ENCODE data around the gene UHRF1. TPM values are rescaled to one million over a fixed set of nuclear protein-coding genes. Genes with fewer than 3 reads are reported as not detected.

The UHRF1 gene
- total and polyA plus RNA-seq, 4 donors: 3.2 to 7.5 (median 4.5) TPM

- H3K4me1 ChIP-seq (ENCODE audit: control insufficient read depth in 5 of 5, insufficient read depth in 5 of 5, low read length in 5 of 5): peaks cover 6 to 17% (median 9%) of the 10 kb centered on the region in 5 donors
- no peak for TF ChIP-seq CTCF (IDR thresholded peaks at IDR 0.05; ENCODE audit: control extremely low read depth, extremely low read depth)
- H3K27me3 ChIP-seq (ENCODE audit: control insufficient read depth in 3 of 3, insufficient read depth in 3 of 3, low read length in 2 of 3): no peaks in the 10 kb centered on the region
- peaks cover 0 to 6% (median 1%) of the 10 kb centered on the region in 4 donors for H3K36me3 ChIP-seq (ENCODE audit: control insufficient read depth in 4 of 4, insufficient read depth in 4 of 4, low read length in 4 of 4)
- no peak overlapping the region for H3K4me3 ChIP-seq
- no peak overlapping the region for H3K27ac ChIP-seq (ENCODE audit: low read depth in 1 of 2, low read length in 1 of 2)
- no peak for DNase-seq
- no peak for ATAC-seq (ENCODE audit: insufficient read depth, low FRiP score)
- H3K9me3 ChIP-seq (ENCODE audit: control insufficient read depth in 4 of 4, insufficient read depth in 3 of 4, low read length in 3 of 4): peaks cover 0 to 6% (median 0%) of the 10 kb centered on the region in 4 donors
- WGBS, 2 donors: 64 to 91% methylated on average over 9 of the region's 9 CpGs
- no peak overlapping the region for H3K9ac ChIP-seq (ENCODE audit: insufficient read depth in 1 of 2, low read length in 2 of 2)
These were observed 82.2 kb downstream of the UHRF1 start for GRCh38 chr19:4991538-4991937.

GRCh38 chr19:4991996-4992698 lies 82.8 kb downstream of the UHRF1 start:
- H3K9ac ChIP-seq (ENCODE audit: insufficient read depth in 1 of 2, low read length in 2 of 2): no peak overlapping the region
- peaks cover 6 to 17% (median 8%) of the 10 kb centered on the region in 5 donors for H3K4me1 ChIP-seq (ENCODE audit: control insufficient read depth in 5 of 5, insufficient read depth in 5 of 5, low read length in 5 of 5)
- no peak for DNase-seq
- no peak for ATAC-seq (ENCODE audit: insufficient read depth, low FRiP score)
- H3K4me3 ChIP-seq: no peak overlapping the region
- peaks cover 0 to 9% (median 3%) of the 10 kb centered on the region in 4 donors for H3K36me3 ChIP-seq (ENCODE audit: control insufficient read depth in 4 of 4, insufficient read depth in 4 of 4, low read length in 4 of 4)
- 93 to 94% methylated on average over 13 of the region's 13 CpGs for WGBS, 2 donors
- no peak overlapping the region for H3K27ac ChIP-seq (ENCODE audit: low read depth in 1 of 2, low read length in 1 of 2)
- TF ChIP-seq CTCF (IDR thresholded peaks at IDR 0.05; ENCODE audit: control extremely low read depth, extremely low read depth): no peak
- H3K9me3 ChIP-seq (ENCODE audit: control insufficient read depth in 4 of 4, insufficient read depth in 3 of 4, low read length in 3 of 4): peaks cover 0 to 6% (median 0%) of the 10 kb centered on the region in 4 donors
- no peaks in the 10 kb centered on the region for H3K27me3 ChIP-seq (ENCODE audit: control insufficient read depth in 3 of 3, insufficient read depth in 3 of 3, low read length in 2 of 3)

- Histone ChIP-seq H3K4me1 (ENCODE audit: control insufficient read depth in 5 of 5, insufficient read depth in 5 of 5, low read length in 5 of 5) (peaks cover 0 to 6% (median 3%) of the 10 kb centered on the region in 5 donors), H3K9me3 (ENCODE audit: control insufficient read depth in 4 of 4, insufficient read depth in 3 of 4, low read length in 3 of 4) (peaks cover 0 to 6% (median 0%) of the 10 kb centered on the region in 4 donors), H3K36me3 (ENCODE audit: control insufficient read depth in 4 of 4, insufficient read depth in 4 of 4, low read length in 4 of 4) (peaks cover 0 to 9% (median 3%) of the 10 kb centered on the region in 4 donors), H3K27ac (ENCODE audit: low read depth in 1 of 2, low read length in 1 of 2) (no peak overlapping the region), H3K9ac (ENCODE audit: insufficient read depth in 1 of 2, low read length in 2 of 2) (no peak overlapping the region), H3K4me3 (no peak overlapping the region), H3K27me3 (ENCODE audit: control insufficient read depth in 3 of 3, insufficient read depth in 3 of 3, low read length in 2 of 3) (no peaks in the 10 kb centered on the region)
- no peak for DNase-seq
- no peak for ATAC-seq (ENCODE audit: insufficient read depth, low FRiP score)
- no peak for TF ChIP-seq CTCF (IDR thresholded peaks at IDR 0.05; ENCODE audit: control extremely low read depth, extremely low read depth)
- WGBS, 2 donors: 84 to 95% methylated on average over 3 of the region's 3 CpGs
These were observed 84.4 kb downstream of the UHRF1 start for GRCh38 chr19:4993683-4994082.
